Placental pericyte (primary cell): ENCODE measurements around the gene CARD11. TPM values are rescaled to one million over a fixed set of nuclear protein-coding genes. Genes with fewer than 3 reads are reported as not detected.

Experiments
- total RNA-seq: library from RNA; depleted of rRNA; stranded (reverse); fragments of >200 nt; gene quantifications from 2 replicates; pipeline ENCODE4 v1.2.3, GENCODE V29; 2012

The CARD11 gene
- total RNA-seq = 0.88 and 1.0 TPM in 2 replicates

GRCh38 chr7:3043544-3044371, at the start of gene CARD11:
Gene CARD11 (minus strand): TSS chr7:3043867. CDS start chr7:2958506, 85,361 bp downstream.

Other genes with a start within 250 kb of the CARD11 start
- gene GNA12, start 199.6 kb downstream of the CARD11 start, total RNA-seq = 44.1 and 49.9 TPM in 2 replicates